SJCRH30 (cell line): ENCODE results near the gene TINAGL1. TPM values are rescaled to one million over a fixed set of nuclear protein-coding genes. Genes with fewer than 3 reads are reported as not detected.

Experiments
- DNase-seq, 2 experiments: peaks; one replicate each; pipeline ENCODE4 v3.0.0-alpha.2; 2015 to 2020
- H3K27ac ChIP-seq: fragments of 250-450 bp; sonication (Bioruptor Pico); 2 replicates; pipeline ENCODE4 v1.5.1; 2020; ENCODE audit warnings: mild to moderate bottlenecking, moderate library complexity
- H3K27me3 ChIP-seq: fragments of 250-450 bp; sonication (Bioruptor Pico); 2 replicates; pipeline ENCODE4 v1.5.1; 2020; ENCODE audit warnings: mild to moderate bottlenecking, moderate library complexity
- H3K36me3 ChIP-seq: fragments of 250-450 bp; sonication (Bioruptor Pico); 2 replicates; pipeline ENCODE4 v1.5.1; 2020; ENCODE audit warnings: mild to moderate bottlenecking, moderate library complexity
- H3K4me1 ChIP-seq: fragments of 250-450 bp; sonication (Bioruptor Pico); 2 replicates; pipeline ENCODE4 v1.5.1; 2020; ENCODE audit warnings: mild to moderate bottlenecking, moderate library complexity
- H3K4me3 ChIP-seq: fragments of 250-450 bp; sonication (Bioruptor Pico); 2 replicates; pipeline ENCODE4 v1.5.1; 2020; ENCODE audit warnings: mild to moderate bottlenecking, moderate library complexity
- H3K9me3 ChIP-seq: fragments of 250-450 bp; sonication (Bioruptor Pico); replicated peaks from 2 replicates; pipeline ENCODE4 v1.5.1; 2020; ENCODE audit warnings: mild to moderate bottlenecking, moderate library complexity
- total RNA-seq: library from RNA; depleted of rRNA; stranded (reverse); fragments of >200 nt; shearing (Covaris generic); gene quantifications from 2 replicates; pipeline ENCODE4 v1.2.3, GENCODE V29; 2014

TINAGL1 gene
- total RNA-seq, 1 experiment from 2014 or later: 1.2 TPM

GRCh38 chr1:31621847-31622730, 45.8 kb downstream of the TINAGL1 start:
- Histone ChIP-seq H3K9me3 (no peaks in the 10 kb centered on the region), H3K27ac (no peak overlapping the region), H3K4me1 (peaks cover 5% of the 10 kb centered on the region; the same call in 1 of the 2 replicates), H3K27me3 (0 out of 2 replicates have a peak, but pooled peaks cover 2% of the 10 kb centered on the region), H3K36me3 (no peaks in the 10 kb centered on the region), H3K4me3 (no peak overlapping the region)
- DNase-seq: no peak

- Histone ChIP-seq H3K4me3 (no peak overlapping the region), H3K4me1 (peaks cover 8% of the 10 kb centered on the region; the same call in 1 of the 2 replicates), H3K27ac (no peak overlapping the region), H3K36me3 (no peaks in the 10 kb centered on the region), H3K27me3 (no peaks in the 10 kb centered on the region), H3K9me3 (no peaks in the 10 kb centered on the region)
- DNase-seq: no peak
These were observed 47.0 kb downstream of the TINAGL1 start for GRCh38 chr1:31623365-31623764.

GRCh38 chr1:31624309-31624708, 48.0 kb downstream of the TINAGL1 start:
- H3K36me3 ChIP-seq: peaks cover 4% of the 10 kb centered on the region; the same call in 1 of the 2 replicates
- H3K9me3 ChIP-seq: no peaks in the 10 kb centered on the region
- H3K4me1 ChIP-seq: peaks cover 8% of the 10 kb centered on the region; the same call in 1 of the 2 replicates
- H3K4me3 ChIP-seq: no peak overlapping the region
- no peak overlapping the region for H3K27ac ChIP-seq
- H3K27me3 ChIP-seq: no peaks in the 10 kb centered on the region
- DNase-seq: no peak

GRCh38 chr1:31624731-31625514, 48.6 kb downstream of the TINAGL1 start:
- Histone ChIP-seq H3K9me3 (no peaks in the 10 kb centered on the region), H3K27ac (no peak overlapping the region), H3K4me1 (peaks cover 8% of the 10 kb centered on the region; the same call in 1 of the 2 replicates), H3K4me3 (no peak overlapping the region), H3K36me3 (peaks cover 4% of the 10 kb centered on the region; the same call in 1 of the 2 replicates), H3K27me3 (no peaks in the 10 kb centered on the region)
- DNase-seq: no peak

DNA sequence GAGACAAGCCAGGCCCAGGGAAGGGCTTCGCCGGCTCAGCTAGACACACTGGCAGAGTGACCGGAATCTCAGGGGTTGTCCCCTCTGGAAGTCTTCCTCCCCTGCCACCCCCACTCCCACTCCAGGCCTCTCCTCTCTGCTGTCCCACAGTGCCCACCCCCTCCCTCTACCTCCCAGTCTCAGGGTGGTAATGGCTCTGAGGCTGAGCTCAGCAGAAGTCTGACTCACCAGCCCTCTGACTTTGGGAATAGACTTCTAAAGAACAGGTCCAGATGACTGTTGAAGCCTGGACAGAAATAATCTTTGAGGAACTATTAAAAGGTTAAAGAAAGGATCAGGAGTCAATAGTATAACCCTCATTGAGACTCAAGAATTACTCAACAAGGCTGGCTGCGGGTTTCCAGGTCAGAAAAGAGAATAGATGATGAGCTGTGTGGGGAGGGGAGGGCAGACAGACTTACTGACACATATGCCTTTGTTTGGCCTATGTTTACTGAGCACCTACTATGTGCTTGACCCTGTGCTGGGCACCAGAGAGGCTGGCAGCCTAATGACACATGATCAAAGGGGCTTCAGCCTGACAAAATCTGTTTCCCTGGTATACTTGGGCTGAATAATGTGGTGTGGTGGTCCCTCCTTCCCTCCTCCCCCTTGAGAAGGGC, 49.4 kb downstream of the TINAGL1 start:
- Histone ChIP-seq H3K9me3 (no peaks in the 10 kb centered on the region), H3K4me1 (peaks cover 8% of the 10 kb centered on the region; the same call in 1 of the 2 replicates), H3K27me3 (no peaks in the 10 kb centered on the region), H3K27ac (peak overlapping the region; percentile 43; the same call in 1 of the 2 replicates), H3K4me3 (no peak overlapping the region), H3K36me3 (peaks cover 4% of the 10 kb centered on the region; the same call in 1 of the 2 replicates)
- DNase-seq: no peak

DNA sequence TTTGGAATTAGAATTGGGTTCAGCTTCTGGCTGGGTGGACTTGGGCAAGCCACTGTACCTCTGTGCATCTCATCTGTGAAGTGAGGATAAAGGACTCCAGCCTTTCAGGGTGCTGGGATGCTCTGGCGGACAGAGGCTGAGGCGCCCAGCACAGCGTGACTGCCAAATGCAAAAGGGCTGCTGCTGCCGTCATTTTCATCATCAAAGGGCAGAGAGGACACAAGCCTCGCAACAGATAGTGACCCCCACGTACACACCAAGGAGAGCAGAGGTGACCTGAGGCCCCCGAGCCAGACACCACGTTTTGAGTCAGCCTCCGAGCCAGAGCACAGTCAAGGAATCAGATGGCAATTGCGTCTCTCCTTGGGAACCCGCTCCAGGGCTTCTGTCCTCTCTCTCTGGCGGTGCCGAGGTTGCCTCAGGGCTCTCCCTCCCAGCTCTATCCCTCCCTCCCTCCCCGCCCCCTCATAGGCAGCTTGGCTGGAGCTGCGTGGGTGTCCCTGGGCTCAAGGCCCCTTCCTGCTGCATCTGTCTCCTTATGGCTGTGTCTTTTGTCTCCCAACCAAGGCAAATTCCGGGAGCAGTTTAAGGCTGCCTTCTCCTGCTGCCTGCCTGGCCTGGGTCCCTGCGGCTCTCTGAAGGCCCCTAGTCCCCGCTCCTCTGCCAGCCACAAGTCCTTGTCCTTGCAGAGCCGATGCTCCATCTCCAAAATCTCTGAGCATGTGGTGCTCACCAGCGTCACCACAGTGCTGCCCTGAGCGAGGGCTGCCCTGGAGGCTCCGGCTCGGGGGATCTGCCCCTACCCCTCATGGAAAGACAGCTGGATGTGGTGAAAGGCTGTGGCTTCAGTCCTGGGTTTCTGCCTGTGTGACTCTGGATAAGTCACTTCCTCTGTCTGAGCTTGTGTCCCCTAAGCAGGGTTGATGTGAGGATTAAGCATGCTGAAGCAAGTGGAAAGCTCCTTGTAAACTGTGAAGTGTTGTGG, 50.2 kb downstream of the TINAGL1 start:
- Histone ChIP-seq H3K9me3 (no peaks in the 10 kb centered on the region), H3K27ac (peak overlapping the region; percentile 43), H3K27me3 (no peaks in the 10 kb centered on the region), H3K36me3 (peaks cover 8% of the 10 kb centered on the region; the same call in 1 of the 2 replicates), H3K4me3 (no peak overlapping the region), H3K4me1 (peaks cover 8% of the 10 kb centered on the region; the same call in 1 of the 2 replicates)
- DNase-seq: peak; percentile 58 to 68

GRCh38 chr1:31627301-31627929, 51.1 kb downstream of the TINAGL1 start:
- Histone ChIP-seq H3K36me3 (peaks cover 8% of the 10 kb centered on the region), H3K4me1 (peaks cover 8% of the 10 kb centered on the region; the same call in 1 of the 2 replicates), H3K9me3 (no peaks in the 10 kb centered on the region), H3K4me3 (no peak overlapping the region), H3K27ac (peak overlapping the region; percentile 43), H3K27me3 (no peaks in the 10 kb centered on the region)
- peak; percentile 26 to 40 for DNase-seq

- no peak overlapping the region for H3K4me3 ChIP-seq
- H3K27ac ChIP-seq: peak overlapping the region; percentile 43
- H3K27me3 ChIP-seq: no peaks in the 10 kb centered on the region
- H3K36me3 ChIP-seq: peaks cover 9% of the 10 kb centered on the region
- H3K4me1 ChIP-seq: peaks cover 8% of the 10 kb centered on the region; the same call in 1 of the 2 replicates
- no peaks in the 10 kb centered on the region for H3K9me3 ChIP-seq
- peak in 1 of 2 experiments; percentile 24 for DNase-seq
These were observed 51.7 kb downstream of the TINAGL1 start for GRCh38 chr1:31627930-31628559.

- H3K36me3 ChIP-seq: peaks cover 13% of the 10 kb centered on the region
- H3K27ac ChIP-seq: no peak overlapping the region
- H3K4me3 ChIP-seq: no peak overlapping the region
- no peaks in the 10 kb centered on the region for H3K27me3 ChIP-seq
- H3K9me3 ChIP-seq: no peaks in the 10 kb centered on the region
- H3K4me1 ChIP-seq: peaks cover 8% of the 10 kb centered on the region; the same call in 1 of the 2 replicates
- DNase-seq: no peak
These were observed 52.7 kb downstream of the TINAGL1 start for GRCh38 chr1:31628931-31629556.

GRCh38 chr1:31632649-31633048, 56.3 kb downstream of the TINAGL1 start:
- H3K27me3 ChIP-seq: no peaks in the 10 kb centered on the region
- H3K9me3 ChIP-seq: no peaks in the 10 kb centered on the region
- no peak overlapping the region for H3K27ac ChIP-seq
- DNase-seq: no peak
- no peaks in the 10 kb centered on the region for H3K4me1 ChIP-seq
- peaks cover 19% of the 10 kb centered on the region for H3K36me3 ChIP-seq
- H3K4me3 ChIP-seq: no peak overlapping the region

DNA sequence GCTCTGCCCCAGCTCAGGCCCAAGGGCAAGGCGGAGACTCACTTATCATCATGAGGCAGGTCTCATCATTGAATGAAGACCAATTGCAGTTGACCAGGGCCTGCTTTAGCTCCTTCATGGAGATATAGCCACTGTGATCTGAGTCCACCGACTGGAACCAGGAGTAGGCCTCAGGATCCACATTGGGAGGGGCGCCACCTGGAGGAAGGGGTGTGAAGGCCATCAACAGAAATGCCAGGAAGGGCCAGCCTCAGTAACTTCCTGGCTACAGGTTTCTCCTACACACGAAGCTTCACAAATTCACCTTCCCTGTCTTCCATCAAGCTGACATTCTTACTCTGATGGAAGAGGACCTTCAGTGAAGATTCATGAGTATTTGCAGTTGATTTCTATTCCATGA, 56.8 kb downstream of the TINAGL1 start:
- Histone ChIP-seq H3K27ac (no peak overlapping the region), H3K4me3 (no peak overlapping the region), H3K9me3 (no peaks in the 10 kb centered on the region), H3K36me3 (peaks cover 19% of the 10 kb centered on the region), H3K27me3 (no peaks in the 10 kb centered on the region), H3K4me1 (no peaks in the 10 kb centered on the region)
- DNase-seq: peak in 1 of 2 experiments; percentile 54
